ENCODE data around the gene EFTUD2. TPM values are rescaled to one million over a fixed set of nuclear protein-coding genes. Genes with fewer than 3 reads are reported as not detected.
"Not testable (repeated sequence)": the region's sequence is repeated elsewhere in the genome, so short reads cannot be mapped to it uniquely, and the experiment has no call there.

Gene EFTUD2
- total RNA-seq (74.0 and 88.0 TPM in 2 replicates), polyA plus RNA-seq (154 and 201 TPM in 2 replicates), polyA minus RNA-seq (ENCODE audit: low replicate concordance) (338 and 489 TPM in 2 replicates)
- 93.9 and 110 TPM in 2 replicates for polyA plus RNA-seq (2012)

- H3K4me2 ChIP-seq (ENCODE audit: extremely low read depth, insufficient read depth, low read length): peak within 1 kb of the TSS; percentile 97
- H3K27ac ChIP-seq (ENCODE audit: insufficient read depth, low read length): peak within 1 kb of the TSS; percentile 99
- peak within 1 kb of the TSS; percentile 52 to 99 (median 88) for H3K4me3 ChIP-seq (replicated peaks in 1 of 4; ENCODE audit: control extremely low read depth in 1 of 4, insufficient read depth in 1 of 4, low read depth in 3 of 4, low read length in 4 of 4)
- no peaks in the 10 kb centered on the region for H3K9me3 ChIP-seq (ENCODE audit: control insufficient read depth, insufficient read depth, low read depth, low read length)
- H3K9ac ChIP-seq (ENCODE audit: insufficient read depth, low read length): peak within 1 kb of the TSS; percentile 99
- no peaks in the 10 kb centered on the region for H3K27me3 ChIP-seq (ENCODE audit: control insufficient read depth, insufficient read depth, low read length)
- H3K36me3 ChIP-seq (ENCODE audit: control insufficient read depth, insufficient read depth, low read length): no peaks in the 10 kb centered on the region
- no peaks in the 10 kb centered on the region for H4K20me1 ChIP-seq (ENCODE audit: control insufficient read depth, extremely low read depth, insufficient read depth, low read length)
- TF ChIP-seq CTCF (conservative IDR thresholded peaks at IDR 0.05 in 1 of 2, IDR thresholded peaks at IDR 0.05 in 1 of 2; ENCODE audit: low read depth in 1 of 2, low read length in 2 of 2): no peak
- TF ChIP-seq EZH2 (IDR thresholded peaks at IDR 0.05; ENCODE audit: low read length, missing control alignments): no peak
- H3K79me2 ChIP-seq (ENCODE audit: control insufficient read depth, insufficient read depth, low read length): peaks cover 33% of the 10 kb centered on the region
- peak; percentile 85 to 93 for DNase-seq (ENCODE audit: low read depth in 2 of 2)
- peaks cover 17% of the 10 kb centered on the region for H3K4me1 ChIP-seq (ENCODE audit: control insufficient read depth, extremely low read depth, insufficient read depth, low read length)
- H2AFZ ChIP-seq (ENCODE audit: low read length): peak within 1 kb of the TSS; percentile 50
These were observed at the start of gene EFTUD2 for GRCh38 chr17:44899074-44899782. Gene EFTUD2, minus strand, starts transcription at chr17:44899445. Its CDS starts 4,924 bp downstream, at chr17:44894521.

- peak overlapping the region; percentile 84 for H3K27ac ChIP-seq (ENCODE audit: insufficient read depth, low read length)
- DNase-seq (ENCODE audit: low read depth in 2 of 2): no peak
- H3K4me3 ChIP-seq (replicated peaks in 1 of 4; ENCODE audit: control extremely low read depth in 1 of 4, insufficient read depth in 1 of 4, low read depth in 3 of 4, low read length in 4 of 4): peak overlapping the region; percentile 58 to 83 (median 72)
- H4K20me1 ChIP-seq (ENCODE audit: control insufficient read depth, extremely low read depth, insufficient read depth, low read length): no peaks in the 10 kb centered on the region
- peak overlapping the region; percentile 66 for H3K9ac ChIP-seq (ENCODE audit: insufficient read depth, low read length)
- H3K9me3 ChIP-seq (ENCODE audit: control insufficient read depth, insufficient read depth, low read depth, low read length): no peaks in the 10 kb centered on the region
- H3K79me2 ChIP-seq (ENCODE audit: control insufficient read depth, insufficient read depth, low read length): peaks cover 41% of the 10 kb centered on the region
- no peaks in the 10 kb centered on the region for H3K27me3 ChIP-seq (ENCODE audit: control insufficient read depth, insufficient read depth, low read length)
- no peaks in the 10 kb centered on the region for H3K36me3 ChIP-seq (ENCODE audit: control insufficient read depth, insufficient read depth, low read length)
- peaks cover 4% of the 10 kb centered on the region for H3K4me1 ChIP-seq (ENCODE audit: control insufficient read depth, extremely low read depth, insufficient read depth, low read length)
- TF ChIP-seq CTCF (conservative IDR thresholded peaks at IDR 0.05 in 1 of 2, IDR thresholded peaks at IDR 0.05 in 1 of 2; ENCODE audit: low read depth in 1 of 2, low read length in 2 of 2) (no peak), EZH2 (IDR thresholded peaks at IDR 0.05; ENCODE audit: low read length, missing control alignments) (no peak)
- H3K4me2 ChIP-seq (ENCODE audit: extremely low read depth, insufficient read depth, low read length): peak overlapping the region; percentile 96
- H2AFZ ChIP-seq (ENCODE audit: low read length): peak overlapping the region; percentile 95
These were observed 49.1 kb upstream of the EFTUD2 start for GRCh38 chr17:44948315-44948795.

GRCh38 chr17:44947461-44948314 is 48.4 kb upstream of the EFTUD2 start, which contains the start of gene KIF18B:
Gene KIF18B, minus strand, starts transcription at chr17:44947773. Its CDS starts 11,429 bp downstream, at chr17:44936344.
- Histone ChIP-seq H3K9me3 (ENCODE audit: control insufficient read depth, insufficient read depth, low read depth, low read length) (no peaks in the 10 kb centered on the region), H3K4me3 (replicated peaks in 1 of 4; ENCODE audit: control extremely low read depth in 1 of 4, insufficient read depth in 1 of 4, low read depth in 3 of 4, low read length in 4 of 4) (peak within 1 kb of the TSS; percentile 58 to 83 (median 72)), H3K27ac (ENCODE audit: insufficient read depth, low read length) (peak within 1 kb of the TSS; percentile 84), H4K20me1 (ENCODE audit: control insufficient read depth, extremely low read depth, insufficient read depth, low read length) (no peaks in the 10 kb centered on the region), H3K4me1 (ENCODE audit: control insufficient read depth, extremely low read depth, insufficient read depth, low read length) (peaks cover 4% of the 10 kb centered on the region), H3K79me2 (ENCODE audit: control insufficient read depth, insufficient read depth, low read length) (peaks cover 47% of the 10 kb centered on the region), H3K4me2 (ENCODE audit: extremely low read depth, insufficient read depth, low read length) (peak within 1 kb of the TSS; percentile 96), H3K27me3 (ENCODE audit: control insufficient read depth, insufficient read depth, low read length) (no peaks in the 10 kb centered on the region), H3K9ac (ENCODE audit: insufficient read depth, low read length) (peak within 1 kb of the TSS; percentile 66), H3K36me3 (ENCODE audit: control insufficient read depth, insufficient read depth, low read length) (no peaks in the 10 kb centered on the region), H2AFZ (ENCODE audit: low read length) (peak within 1 kb of the TSS; percentile 95)
- peak; percentile 93 to 95 for DNase-seq (ENCODE audit: low read depth in 2 of 2)
- TF ChIP-seq CTCF (conservative IDR thresholded peaks at IDR 0.05 in 1 of 2, IDR thresholded peaks at IDR 0.05 in 1 of 2; ENCODE audit: low read depth in 1 of 2, low read length in 2 of 2): peak in 1 of 2 donors; percentile 3
- no peak for TF ChIP-seq EZH2 (IDR thresholded peaks at IDR 0.05; ENCODE audit: low read length, missing control alignments)

GRCh38 chr17:44945652-44946051 is 46.4 kb upstream of the EFTUD2 start:
- H3K9me3 ChIP-seq (ENCODE audit: control insufficient read depth, insufficient read depth, low read depth, low read length); H3K9ac ChIP-seq (ENCODE audit: insufficient read depth, low read length); H3K4me3 ChIP-seq (replicated peaks in 1 of 4; ENCODE audit: control extremely low read depth in 1 of 4, insufficient read depth in 1 of 4, low read depth in 3 of 4, low read length in 4 of 4); H3K4me2 ChIP-seq (ENCODE audit: extremely low read depth, insufficient read depth, low read length); H3K36me3 ChIP-seq (ENCODE audit: control insufficient read depth, insufficient read depth, low read length); DNase-seq (ENCODE audit: low read depth in 2 of 2); H3K27me3 ChIP-seq (ENCODE audit: control insufficient read depth, insufficient read depth, low read length); H4K20me1 ChIP-seq (ENCODE audit: control insufficient read depth, extremely low read depth, insufficient read depth, low read length); H2AFZ ChIP-seq (ENCODE audit: low read length); H3K27ac ChIP-seq (ENCODE audit: insufficient read depth, low read length): not testable (repeated sequence)
- peaks cover 13% of the 10 kb centered on the region for H3K4me1 ChIP-seq (ENCODE audit: control insufficient read depth, extremely low read depth, insufficient read depth, low read length)
- H3K79me2 ChIP-seq (ENCODE audit: control insufficient read depth, insufficient read depth, low read length): peaks cover 65% of the 10 kb centered on the region

Data from fibroblast of lung (primary cell).